Measurements from ENCODE around the gene CD4.
A peak's percentile ranks its signal among the peaks of the same experiment; 100 is the strongest.

The CD4 gene

DNA sequence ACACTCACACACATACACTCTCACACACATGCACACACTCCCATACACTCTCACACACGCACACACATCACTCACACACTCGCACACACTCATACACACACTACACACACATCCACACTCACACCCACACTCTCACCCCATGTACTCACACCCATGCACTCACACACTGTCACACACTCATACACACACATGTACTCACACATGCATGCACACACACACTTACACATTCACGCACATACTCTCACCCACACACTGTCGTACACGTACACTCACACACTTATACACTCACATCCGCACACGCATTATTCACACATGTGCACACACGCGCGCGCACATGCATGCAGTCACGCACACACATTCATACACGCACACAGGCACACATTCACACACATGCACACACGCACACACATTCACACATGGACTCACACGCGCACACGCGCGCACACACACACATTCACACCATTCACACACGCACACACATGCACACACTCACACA is 28.4 kb downstream of the CD4 start:
- DNase-seq, result no peak

- DNase-seq, result no peak
Observed at GRCh38 chr12:6818222-6818621, 28.9 kb downstream of the CD4 start.

- no peak for DNase-seq
Observed at GRCh38 chr12:6818645-6819044, 29.3 kb downstream of the CD4 start.

GRCh38 chr12:6819106-6820030 is 30.0 kb downstream of the CD4 start:
- DNase-seq, result no peak

- no peak for DNase-seq
Observed at GRCh38 chr12:6820166-6820565, 30.8 kb downstream of the CD4 start.

- DNase-seq, result no peak
Observed at GRCh38 chr12:6821591-6822425, 32.5 kb downstream of the CD4 start, which contains the start of gene GPR162. Gene GPR162 (plus strand): TSS chr12:6821821. CDS start chr12:6823899, 2,078 bp downstream.

- no peak for DNase-seq
Observed at GRCh38 chr12:6822426-6823135, 33.3 kb downstream of the CD4 start.

GRCh38 chr12:6823182-6824084 is 34.1 kb downstream of the CD4 start:
- no peak for DNase-seq

- no peak for DNase-seq
Observed at GRCh38 chr12:6824085-6824775, 34.9 kb downstream of the CD4 start.

DNA sequence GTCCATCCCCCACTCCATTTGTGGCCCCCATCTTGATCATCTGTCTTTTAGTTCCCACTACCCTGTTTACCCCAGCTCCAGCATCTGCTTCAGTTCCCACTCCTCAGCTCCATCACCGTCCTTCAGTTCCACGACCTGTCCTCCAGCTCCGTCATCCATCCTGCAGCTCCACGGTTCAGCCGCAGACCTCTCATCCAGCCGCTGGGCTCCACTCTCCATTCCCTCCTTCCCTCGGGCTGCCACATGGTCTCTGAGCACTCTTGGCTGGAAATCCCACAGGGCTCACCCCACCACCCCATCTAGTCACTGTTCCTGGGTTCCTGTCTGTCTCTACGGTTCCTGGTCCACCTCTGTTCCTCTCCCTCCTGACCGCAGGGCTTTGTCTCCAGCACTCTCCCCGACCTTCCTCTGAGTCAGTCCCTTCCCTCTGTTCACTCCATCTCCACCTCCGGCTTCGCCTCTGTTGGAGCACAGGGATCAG is 35.6 kb downstream of the CD4 start:
- no peak for DNase-seq

- DNase-seq, result peak; percentile 83
Observed at GRCh38 chr12:6825398-6826124, 36.2 kb downstream of the CD4 start.

GRCh38 chr12:6826125-6826733 is 36.9 kb downstream of the CD4 start:
- DNase-seq, result no peak

DNA sequence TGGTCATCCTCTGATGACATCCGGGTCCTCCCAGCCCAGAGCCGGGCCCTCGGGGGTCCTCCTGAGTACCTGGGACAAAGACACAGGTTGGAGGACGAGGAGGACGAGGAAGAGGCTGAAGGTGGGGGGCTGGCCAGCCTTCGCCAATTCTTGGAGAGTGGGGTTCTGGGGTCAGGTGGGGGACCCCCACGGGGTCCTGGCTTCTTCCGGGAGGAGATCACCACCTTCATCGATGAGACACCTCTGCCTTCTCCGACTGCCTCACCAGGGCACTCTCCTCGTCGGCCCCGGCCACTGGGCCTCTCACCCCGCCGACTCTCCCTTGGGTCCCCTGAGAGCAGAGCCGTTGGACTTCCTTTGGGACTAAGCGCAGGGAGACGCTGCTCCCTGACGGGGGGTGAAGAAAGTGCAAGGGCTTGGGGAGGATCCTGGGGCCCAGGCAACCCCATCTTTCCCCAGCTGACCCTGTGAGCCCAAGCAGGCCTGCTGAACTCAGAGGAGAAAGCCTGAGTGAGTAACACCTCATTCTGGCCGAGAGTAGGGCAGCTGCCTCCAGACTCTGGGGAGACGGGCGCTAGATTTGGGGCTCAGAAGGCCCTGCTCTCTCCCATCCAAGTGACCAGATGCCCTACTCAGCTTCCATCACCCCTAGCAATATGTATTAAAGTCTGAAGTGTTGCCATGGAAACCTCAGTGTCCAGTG is 37.6 kb downstream of the CD4 start:
- DNase-seq, result no peak

- peak; percentile 52 for DNase-seq
Observed at GRCh38 chr12:6827437-6827911, 38.1 kb downstream of the CD4 start.

DNA sequence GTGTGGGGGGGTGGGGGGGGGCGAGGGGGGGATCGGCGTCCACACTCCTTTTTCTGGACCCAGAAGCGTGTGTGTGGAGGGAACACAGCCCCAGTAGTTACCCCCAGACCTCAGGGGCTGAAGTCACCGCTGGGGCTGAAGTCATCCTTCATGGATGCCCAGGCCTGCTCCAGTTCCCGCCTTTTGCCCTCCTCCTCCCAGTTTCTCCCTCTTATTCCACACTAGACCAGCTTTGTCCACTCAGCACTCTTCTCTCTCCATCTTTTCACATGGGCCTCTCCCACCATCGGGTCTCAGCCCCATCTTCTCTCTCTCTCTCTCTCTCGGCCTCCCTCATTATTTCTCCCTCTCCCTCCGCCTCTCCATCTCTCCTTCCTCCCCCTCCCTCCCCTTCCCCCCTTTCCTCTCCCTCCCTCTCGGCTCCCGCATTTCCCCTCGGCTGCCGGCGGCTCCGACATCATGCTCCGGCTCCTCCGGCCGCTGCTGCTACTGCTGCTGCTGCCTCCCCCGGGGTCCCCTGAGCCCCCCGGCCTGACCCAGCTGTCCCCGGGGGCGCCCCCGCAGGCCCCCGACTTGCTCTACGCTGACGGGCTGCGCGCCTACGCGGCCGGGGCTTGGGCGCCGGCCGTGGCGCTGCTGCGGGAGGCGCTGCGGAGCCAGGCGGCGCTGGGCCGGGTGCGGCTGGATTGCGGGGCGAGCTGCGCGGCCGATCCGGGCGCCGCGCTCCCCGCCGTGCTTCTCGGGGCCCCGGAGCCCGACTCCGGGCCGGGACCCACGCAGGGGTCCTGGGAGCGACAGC is 38.9 kb downstream of the CD4 start, which contains the start of gene P3H3:
TSS of gene P3H3 (plus strand) at position 426 of the 799 bp plus-strand sequence. CDS start at position 460, 34 bp downstream.
- DNase-seq, result no peak

DNA sequence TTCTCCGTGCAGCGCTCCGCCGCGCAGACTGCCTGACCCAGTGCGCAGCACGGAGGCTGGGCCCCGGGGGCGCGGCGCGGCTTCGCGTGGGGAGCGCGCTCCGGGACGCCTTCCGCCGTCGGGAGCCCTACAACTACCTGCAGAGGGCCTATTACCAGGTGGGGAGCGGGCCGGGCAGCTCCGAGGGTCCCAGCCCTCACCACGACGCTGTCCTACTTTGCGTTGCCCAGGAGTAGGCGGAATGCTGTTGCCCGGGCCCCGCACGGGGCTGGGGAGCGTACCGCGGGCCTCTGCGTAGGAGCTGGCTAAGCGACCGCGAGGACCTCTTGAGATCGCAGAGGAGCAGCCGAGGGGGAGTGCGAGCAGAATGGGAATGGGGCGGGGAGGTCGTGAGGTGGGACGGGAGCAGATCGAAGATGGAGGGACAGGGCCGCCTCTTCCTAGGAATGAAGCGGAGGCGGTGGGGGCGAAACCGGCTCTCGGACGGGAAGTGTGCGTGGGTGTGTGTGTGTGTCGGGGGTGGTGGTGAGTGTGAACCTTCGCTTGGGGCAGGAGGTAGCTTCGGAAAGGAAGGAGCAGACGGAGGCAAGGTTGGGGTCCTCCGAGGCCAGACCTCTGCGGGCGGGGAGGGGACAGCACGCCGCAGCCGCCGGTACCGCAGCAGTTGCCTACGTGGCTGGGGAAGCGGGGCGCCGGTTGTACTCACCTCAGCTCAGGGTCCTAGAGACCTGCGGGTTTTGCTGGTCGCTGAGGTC is 39.6 kb downstream of the CD4 start:
- DNase-seq, result no peak

- no peak for DNase-seq
Observed at GRCh38 chr12:6829536-6830220, 40.4 kb downstream of the CD4 start.

Measured in activated CD4-positive, alpha-beta T cell treated with anti-CD3 and anti-CD28 coated beads, Interleukin-10, Interleukin-2, amounts not matched to agents 100 ng/mL and 50 ng/mL, durations not matched to agents 16 hours and 8 hours (primary cell).